HG03558 (cell line): ENCODE measurements around the gene FAM111B.
"Not testable (repeated sequence)": the region's sequence is repeated elsewhere in the genome, so short reads cannot be mapped to it uniquely, and the experiment has no call there.

Experiments
- ATAC-seq: cut with Tn5 transposase; IDR thresholded peaks from one replicate; pipeline ENCODE4 v1.9.1; 2021; ENCODE audit warnings: moderate number of reproducible peaks; ENCODE audit not compliant: unreplicated experiment; ENCODE audit errors: extremely low read depth

Gene FAM111B

DNA sequence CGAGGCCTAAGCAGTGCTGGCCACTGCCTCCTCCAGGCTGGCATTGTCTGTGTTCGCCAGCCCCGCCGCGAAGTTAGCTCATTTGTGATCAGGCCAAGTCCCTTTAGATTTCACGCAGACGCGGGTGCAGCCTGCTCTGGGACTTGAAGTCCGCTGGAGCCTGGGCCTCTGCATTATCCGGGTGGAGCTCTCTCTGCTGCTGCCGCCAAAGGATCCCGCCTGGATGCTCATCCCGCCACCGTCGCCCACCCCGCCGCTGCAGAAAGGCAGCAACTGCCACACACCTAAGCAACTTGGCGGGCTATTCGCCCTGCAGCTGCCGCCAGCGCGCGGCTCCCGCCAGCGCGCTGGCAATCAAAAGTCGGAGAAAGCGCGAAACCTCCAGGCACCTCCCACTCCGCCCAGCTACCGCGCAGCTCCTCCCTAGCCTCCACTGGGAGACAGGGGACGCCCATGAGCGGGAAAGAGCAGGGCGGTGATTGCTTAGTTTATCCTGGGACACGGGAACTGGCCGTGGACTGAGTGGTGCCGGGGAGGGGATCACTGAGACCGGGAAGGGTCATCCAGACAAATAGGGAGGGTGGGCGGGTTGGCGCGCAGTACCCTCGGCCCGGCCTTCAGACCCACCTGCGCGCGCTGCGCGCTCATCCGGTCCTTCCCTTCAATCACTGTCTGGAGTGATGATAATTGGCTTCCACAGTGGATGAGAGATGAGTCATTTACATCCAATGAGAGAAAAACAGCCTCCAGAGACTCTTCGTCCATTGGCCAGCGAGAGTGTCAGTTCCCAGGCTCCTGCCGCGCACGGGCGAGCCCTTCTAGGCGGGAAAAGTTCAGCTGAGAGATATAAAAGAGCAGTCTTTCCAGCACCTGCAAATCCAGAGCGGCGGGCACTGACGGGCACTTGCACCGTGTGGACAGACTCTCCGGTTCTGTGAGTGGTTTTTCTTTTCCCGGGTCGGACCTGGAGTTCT lies at the start of gene FAM111B:
TSS of gene FAM111B (plus strand) at position 875 of the 974 bp plus-strand sequence. CDS start 2,389 bp downstream, outside the sequence.
- peak; percentile 65 for ATAC-seq

DNA sequence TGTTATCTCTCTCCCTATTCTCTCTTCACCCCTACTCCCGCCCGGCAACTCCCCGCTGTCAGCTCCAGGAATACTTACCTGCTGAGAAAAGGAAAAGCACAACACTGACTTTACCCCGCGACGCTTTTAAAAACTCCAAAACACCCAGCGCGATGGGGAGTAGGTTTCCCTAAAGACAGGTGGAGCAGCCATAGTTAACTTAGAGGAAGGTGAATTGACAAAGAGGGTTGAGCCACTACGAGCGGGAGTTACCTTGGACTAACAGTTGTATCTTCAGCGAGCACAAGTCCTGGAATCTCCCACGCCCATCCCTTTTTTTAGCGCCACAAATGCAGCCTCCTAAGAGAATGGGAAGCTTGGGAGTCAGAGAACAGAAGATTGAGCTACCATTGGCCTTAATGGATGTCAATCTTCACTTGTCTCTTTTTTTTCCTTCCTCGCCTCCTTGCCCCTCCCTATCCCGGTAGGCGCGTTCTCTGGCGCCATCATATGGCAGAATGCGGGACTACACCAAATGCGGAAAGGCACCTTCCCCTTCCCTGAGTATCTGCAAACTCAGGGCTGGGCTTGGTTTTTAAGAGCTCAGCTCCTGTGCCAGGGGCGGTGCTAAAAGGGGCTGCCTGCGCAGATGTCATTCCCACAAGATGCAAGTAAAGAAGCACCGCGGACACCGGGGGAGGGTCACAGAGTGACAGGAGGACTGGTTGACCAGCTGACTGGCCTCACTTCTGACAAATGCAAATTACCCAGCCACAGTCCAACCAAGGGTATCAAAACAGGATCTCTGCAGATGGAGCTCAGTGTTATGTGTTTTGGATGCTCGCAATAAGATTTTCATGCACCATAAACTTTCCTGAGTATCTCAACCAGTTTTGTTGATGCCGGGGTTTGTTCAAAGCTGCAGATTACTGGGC lies 48.7 kb upstream of the FAM111B start:
- peak; percentile 85 for ATAC-seq

DNA sequence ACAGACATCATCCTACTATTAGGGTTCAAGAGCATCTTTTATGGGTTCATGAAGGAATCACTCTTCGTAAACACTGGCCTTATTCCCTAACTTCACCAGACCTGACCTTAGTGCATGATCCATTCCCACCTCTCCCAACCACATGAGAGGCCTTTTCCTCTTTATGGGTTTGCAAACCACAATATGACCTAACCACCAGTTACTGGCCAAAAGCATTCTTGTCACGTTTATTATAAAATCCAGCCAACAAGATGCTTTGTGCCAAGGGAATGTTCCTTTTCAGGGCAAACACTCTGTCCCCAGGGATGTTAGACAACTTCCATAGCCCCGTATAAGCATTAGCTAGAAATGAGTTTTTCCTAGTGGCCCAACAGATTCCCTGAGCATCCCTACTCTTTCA lies 46.9 kb upstream of the FAM111B start:
- not testable (repeated sequence) for ATAC-seq

DNA sequence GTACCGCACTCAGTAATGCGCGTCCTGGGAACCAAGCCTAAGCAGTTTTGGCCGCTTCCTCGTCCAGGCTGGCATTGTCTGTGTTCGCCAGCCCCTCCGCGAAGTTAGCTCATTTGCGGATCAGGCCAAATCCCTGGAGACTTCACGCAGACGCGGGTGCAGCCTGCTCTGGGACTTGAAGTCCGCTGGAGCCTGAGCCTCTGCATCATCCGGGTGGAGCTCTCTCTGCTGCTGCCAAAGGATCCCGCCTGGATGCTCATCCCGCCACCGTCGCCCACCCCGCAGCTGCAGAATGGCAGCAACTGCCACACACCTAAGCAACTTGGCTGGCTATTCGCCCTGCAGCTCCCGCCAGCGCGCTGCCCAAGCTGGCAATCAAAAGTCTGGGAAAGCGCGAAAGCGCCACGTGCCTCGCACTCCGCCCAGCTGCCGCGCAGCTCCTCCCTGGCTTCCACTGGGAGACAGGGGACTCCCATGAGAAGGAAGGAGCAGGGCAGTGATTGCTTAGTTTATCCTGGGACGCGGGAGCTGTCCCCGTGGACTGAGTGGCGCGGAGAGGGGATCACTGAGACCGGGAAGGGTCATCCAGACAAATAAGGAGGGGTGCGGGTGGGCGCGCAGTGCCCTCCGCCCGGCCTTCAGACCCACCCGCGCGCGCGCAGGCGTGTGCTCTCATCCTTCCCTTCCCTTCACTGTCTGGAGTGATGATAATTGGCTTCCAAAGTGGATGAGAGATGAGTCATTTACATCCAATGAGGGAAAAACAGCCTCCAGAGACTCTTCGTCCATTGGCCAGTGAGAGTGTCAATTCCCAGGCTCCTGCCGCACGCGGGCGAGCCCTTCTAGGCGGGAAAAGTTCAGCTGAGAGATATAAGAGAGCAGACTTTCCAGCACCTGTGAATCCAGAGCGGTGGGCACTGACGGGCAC lies 44.2 kb upstream of the FAM111B start:
- no peak for ATAC-seq

GRCh38 chr11:59063996-59064727 lies 42.9 kb upstream of the FAM111B start:
- not testable (repeated sequence) for ATAC-seq

DNA sequence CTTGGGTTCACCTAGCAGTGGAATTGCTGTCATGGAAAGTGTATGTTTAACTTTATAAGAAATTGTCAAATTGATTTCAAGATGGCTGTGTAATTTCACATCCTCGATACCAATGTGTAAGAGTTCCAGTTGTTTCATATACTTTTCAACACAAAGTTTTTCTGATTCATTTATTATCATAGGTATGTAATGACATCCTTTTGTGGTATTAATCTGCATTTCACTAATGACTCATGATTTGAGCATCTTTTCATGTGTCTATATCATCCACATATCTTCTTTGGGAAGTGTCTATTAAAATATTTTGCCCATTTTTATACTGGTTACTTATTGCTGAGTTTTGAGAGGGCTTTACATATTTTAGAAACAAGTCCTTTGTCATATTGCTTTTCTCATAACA lies 38.0 kb upstream of the FAM111B start:
- ATAC-seq = no peak

DNA sequence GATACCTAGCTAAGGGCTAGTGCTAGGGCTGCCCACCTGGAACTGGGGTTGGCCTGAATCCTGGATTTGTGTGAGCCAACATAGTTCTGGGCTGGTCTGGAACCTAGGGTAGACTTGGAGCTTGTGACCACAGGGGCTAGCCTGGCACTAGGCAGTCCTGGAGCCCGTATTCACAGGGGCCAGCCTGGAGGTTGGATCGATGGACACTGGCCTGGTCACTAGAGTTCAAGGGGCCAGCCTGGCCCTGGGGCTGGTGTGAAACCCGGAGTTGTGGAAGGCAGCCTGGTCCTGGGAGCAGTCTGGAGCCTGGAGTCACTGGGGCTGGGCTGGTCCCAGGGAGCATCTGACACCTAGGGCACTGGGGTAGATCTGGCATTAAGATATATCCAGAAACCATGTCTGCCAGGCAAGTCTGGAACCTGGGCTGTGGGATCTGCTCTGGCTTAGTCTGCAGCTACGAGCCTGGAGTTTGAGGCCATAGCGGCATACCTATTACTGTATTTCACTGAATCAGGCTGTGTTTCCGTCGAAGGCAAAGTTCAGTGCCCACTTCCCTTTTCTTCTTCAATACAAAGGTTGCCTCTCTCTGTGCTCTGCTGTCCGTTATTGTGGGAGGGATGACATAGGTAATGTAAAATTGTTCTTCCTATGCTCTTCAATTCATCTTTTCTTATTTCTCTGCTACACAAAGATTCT lies 30.0 kb upstream of the FAM111B start:
- peak; percentile 64 for ATAC-seq

DNA sequence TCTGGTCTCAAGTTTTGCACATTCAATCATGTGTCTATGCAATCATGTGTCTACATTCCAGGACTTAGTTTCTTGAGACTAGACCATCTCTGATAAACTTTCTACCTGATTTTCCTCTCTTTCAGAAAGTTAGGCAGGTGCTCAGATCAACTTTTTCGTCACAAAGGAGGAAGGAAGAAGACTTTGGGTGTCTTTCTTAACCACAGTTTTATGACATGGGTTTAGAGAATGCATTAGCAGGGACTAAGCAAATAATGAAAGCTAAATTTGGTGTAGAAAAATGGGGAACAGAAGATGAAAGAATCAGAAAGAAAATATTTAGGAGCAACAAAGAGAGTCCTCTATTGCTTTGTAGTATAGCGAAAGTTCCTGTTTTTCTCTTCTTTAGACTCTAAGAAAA lies 28.6 kb upstream of the FAM111B start:
- no peak for ATAC-seq

- ATAC-seq = no peak
These were observed 28.0 kb upstream of the FAM111B start for GRCh38 chr11:59079086-59079485.

- ATAC-seq = not testable (repeated sequence)
These were observed 26.6 kb upstream of the FAM111B start for GRCh38 chr11:59080421-59080820.

DNA sequence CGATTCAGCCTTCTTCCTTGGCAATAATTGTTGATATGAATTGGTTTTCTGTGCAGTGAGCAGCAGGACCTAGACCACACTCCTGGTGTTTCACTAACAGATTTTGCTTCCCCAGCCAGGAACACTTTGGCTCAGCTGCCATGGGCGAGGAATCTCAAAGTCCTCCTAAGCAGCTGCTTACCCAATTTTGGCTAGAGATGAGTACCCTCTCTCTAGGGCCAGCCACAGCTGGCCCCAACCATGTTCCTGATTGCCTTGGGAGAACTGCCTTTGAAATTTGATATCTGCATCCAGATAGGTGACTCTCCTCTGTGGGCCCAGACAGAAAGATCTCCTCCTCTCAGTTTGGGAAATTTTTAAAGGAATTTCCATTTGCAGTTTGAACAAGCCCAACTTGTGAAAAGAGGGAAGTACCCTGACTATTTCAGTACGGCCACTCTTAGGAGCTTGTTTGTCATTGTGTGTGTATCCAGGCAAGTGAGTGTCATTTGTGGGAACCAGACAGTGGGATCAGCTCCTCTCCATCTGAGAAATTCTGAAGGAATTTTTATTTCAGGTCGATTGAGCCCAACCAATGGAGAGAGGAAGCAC lies 25.5 kb upstream of the FAM111B start:
- ATAC-seq = not testable (repeated sequence)

DNA sequence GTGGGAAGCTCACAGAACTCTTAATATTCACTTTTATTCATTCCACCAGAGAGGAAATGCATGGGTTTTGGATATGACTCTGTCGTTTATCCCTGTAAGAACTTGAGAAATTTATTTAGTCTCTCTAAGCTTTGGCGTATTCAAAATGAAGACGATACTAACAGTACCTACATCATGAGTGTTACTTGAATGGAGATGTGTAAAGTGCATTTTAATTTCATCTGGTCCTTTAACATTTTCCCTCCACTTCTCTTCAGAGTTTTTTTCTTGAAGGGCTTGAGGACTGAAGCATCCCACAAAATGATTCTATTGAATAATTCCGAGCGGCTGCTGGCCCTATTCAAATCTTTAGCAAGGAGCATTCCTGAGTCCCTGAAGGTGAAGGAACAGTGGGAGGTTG lies 21.0 kb upstream of the FAM111B start, which contains the start of gene GLYATL1B:
TSS of gene GLYATL1B (plus strand) at position 301 of the 400 bp plus-strand sequence. CDS start at position 301, 0 bp downstream.
- ATAC-seq = not testable (repeated sequence)

- no peak for ATAC-seq
These were observed 18.9 kb upstream of the FAM111B start for GRCh38 chr11:59088162-59088561.

- ATAC-seq = not testable (repeated sequence)
These were observed 13.5 kb upstream of the FAM111B start for GRCh38 chr11:59093576-59093975.

DNA sequence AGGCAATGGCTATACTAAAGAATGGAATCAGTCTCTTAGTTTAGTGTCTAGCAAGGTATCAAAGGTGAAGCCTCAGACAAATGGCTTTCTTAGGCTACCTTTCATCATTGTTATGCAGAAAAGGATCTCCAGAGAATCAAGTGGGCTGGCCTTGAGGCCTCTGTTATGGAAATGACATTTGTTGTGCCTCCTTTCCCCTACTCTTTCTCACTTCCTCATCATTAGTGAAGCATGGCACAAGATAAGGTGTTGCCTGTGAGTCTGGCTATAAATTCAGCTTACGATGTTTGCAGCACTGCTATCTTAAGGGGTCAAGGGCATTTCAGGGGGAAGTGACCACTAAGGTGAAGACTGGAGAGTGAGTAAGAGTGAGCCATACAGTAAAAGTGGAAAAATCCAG lies 11.8 kb upstream of the FAM111B start:
- peak; percentile 73 for ATAC-seq

GRCh38 chr11:59095972-59096575 lies 11.0 kb upstream of the FAM111B start:
- not testable (repeated sequence) for ATAC-seq

DNA sequence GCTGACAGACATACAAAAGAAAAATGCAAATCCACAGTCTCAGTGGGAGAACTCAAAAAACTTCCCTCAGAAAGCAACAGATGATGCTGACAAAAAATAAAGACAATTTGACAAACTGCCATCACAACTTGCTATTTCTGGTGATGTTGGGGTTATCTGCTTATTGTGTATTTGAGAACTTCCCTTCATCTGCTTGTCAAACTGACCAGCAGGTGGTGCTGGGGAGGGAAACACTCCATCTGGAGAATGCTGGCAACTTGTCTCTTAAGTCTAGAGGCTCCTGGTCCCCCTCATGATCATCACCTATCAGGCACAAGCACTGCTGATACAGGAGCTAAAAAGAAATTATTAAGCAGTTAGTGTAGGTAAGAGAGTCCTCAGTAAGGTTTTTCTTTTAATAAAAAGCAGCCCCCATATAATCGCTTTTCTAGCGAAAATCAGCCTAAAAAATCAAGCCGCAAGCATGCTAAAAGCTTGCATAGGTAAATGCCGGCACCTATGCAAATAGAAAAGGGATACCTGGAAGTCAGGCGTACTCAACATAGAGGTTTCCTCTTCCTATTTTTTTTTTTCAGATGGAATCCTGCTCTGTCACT lies 9.8 kb upstream of the FAM111B start:
- ATAC-seq = no peak
